ENCODE data around the gene NDST1. TPM values are rescaled to one million over a fixed set of nuclear protein-coding genes. Genes with fewer than 3 reads are reported as not detected.

NDST1 gene
- total and polyA plus RNA-seq, 2 donors (not counting 3 experiments of a cell fraction or from before 2014, with no cell fraction given) = 38.6 to 102 TPM

- Histone ChIP-seq H3K4me3 (replicated peaks in 1 of 3; ENCODE audit: insufficient read depth in 1 of 3, low read depth in 1 of 3, low read length in 3 of 3) (peak overlapping the region; percentile 67 to 97 (median 79)), H3K36me3 (ENCODE audit: control insufficient read depth in 2 of 2, extremely low read depth in 1 of 2, insufficient read depth in 2 of 2, low read length in 2 of 2) (no peaks in the 10 kb centered on the region), H3K79me2 (ENCODE audit: control insufficient read depth, insufficient read depth, low read length) (peaks cover 42% of the 10 kb centered on the region), H3K4me2 (ENCODE audit: insufficient read depth, low read length) (peak overlapping the region; percentile 62), H2AFZ (ENCODE audit: low read depth, low read length) (peak overlapping the region; percentile 78), H3K27ac (ENCODE audit: insufficient read depth, low read depth, low read length) (peak overlapping the region; percentile 66), H3K4me1 (ENCODE audit: control insufficient read depth, extremely low read depth, insufficient read depth, low read length) (peaks cover 31% of the 10 kb centered on the region), H3K9ac (replicated peaks; ENCODE audit: extremely low read depth, insufficient read depth, low read length) (peak overlapping the region; percentile 75), H3K27me3 (ENCODE audit: control insufficient read depth in 2 of 2, insufficient read depth in 2 of 2, low read length in 2 of 2) (no peaks in the 10 kb centered on the region), H3K9me3 (replicated peaks; ENCODE audit: control insufficient read depth, insufficient read depth, low read length) (no peaks in the 10 kb centered on the region), H3K9me1 (replicated peaks; ENCODE audit: control insufficient read depth, extremely low read depth, insufficient read depth, low read length) (no peaks in the 10 kb centered on the region), H4K20me1 (replicated peaks; ENCODE audit: control insufficient read depth, extremely low read depth, insufficient read depth, low read length) (no peaks in the 10 kb centered on the region)
- intact Hi-C loops (cut with micrococcal nuclease) (loop anchor here (2.0 kb wide), 2 partner anchors 21 to 59 kb away; no protein-coding TSS in a partner anchor), dilution Hi-C loops (cut with MboI; ENCODE audit: extremely low pct_ligation_motif_present, low sequenced_read_pairs) (no loop called here)
- DNase-seq (ENCODE audit: low read depth, low spot score) (peak; percentile 53), FAIRE-seq (peak; percentile 69)
- CTCF ChIA-PET = interaction anchor here (1.3 to 1.6 kb wide), 2 partner anchors 32 to 59 kb away, joined by 5 read pairs; no protein-coding TSS in a partner anchor
- BruUV-seq (replicated peaks) = no TSS peak
- POLR2A ChIA-PET = interaction anchor here (0.8 to 1.2 kb wide), 2 partner anchors 27 to 36 kb away, joined by 3 read pairs; no protein-coding TSS in a partner anchor
- TF ChIP-seq MYC (IDR thresholded peaks at IDR 0.05; ENCODE audit: low read depth, low read length) (no peak), JUN (IDR thresholded peaks at IDR 0.05; ENCODE audit: borderline replicate concordance, insufficient read depth, insufficient read length, low read depth) (no peak), POLR2A (IDR thresholded peaks at IDR 0.05; ENCODE audit: low read depth, low read length) (no peak), POLR2AphosphoS5 (IDR thresholded peaks at IDR 0.05; ENCODE audit: insufficient read depth, low read depth, low read length) (no peak), CTCF (IDR thresholded peaks at IDR 0.05; ENCODE audit: extremely low read depth in 1 of 2, insufficient read depth in 1 of 2, low read depth in 1 of 2, low read length in 2 of 2) (no peak), GATA2 (IDR thresholded peaks at IDR 0.05; ENCODE audit: insufficient read depth, insufficient read length, low read depth, low read length) (no peak), MAX (IDR thresholded peaks at IDR 0.05; ENCODE audit: insufficient read depth, insufficient read length) (no peak), EZH2 (IDR thresholded peaks at IDR 0.05; ENCODE audit: borderline replicate concordance, low read depth, low read length, severe bottlenecking) (no peak), FOS (IDR thresholded peaks at IDR 0.05; ENCODE audit: borderline replicate concordance, insufficient read depth, low read length) (no peak)
Measured at GRCh38 chr5:150485693-150486401, 22.1 kb upstream of the NDST1 start.

Measured in endothelial cell of umbilical vein (primary cell).